ENCODE measurements around the gene C10orf105. TPM values are rescaled to one million over a fixed set of nuclear protein-coding genes. Genes with fewer than 3 reads are reported as not detected.

C10orf105 gene
- total RNA-seq, 5 donors from 2014 or later (not counting 1 experiment from before 2014, with no cell fraction given), result 0.15 to 0.45 (median 0.16) TPM

DNA sequence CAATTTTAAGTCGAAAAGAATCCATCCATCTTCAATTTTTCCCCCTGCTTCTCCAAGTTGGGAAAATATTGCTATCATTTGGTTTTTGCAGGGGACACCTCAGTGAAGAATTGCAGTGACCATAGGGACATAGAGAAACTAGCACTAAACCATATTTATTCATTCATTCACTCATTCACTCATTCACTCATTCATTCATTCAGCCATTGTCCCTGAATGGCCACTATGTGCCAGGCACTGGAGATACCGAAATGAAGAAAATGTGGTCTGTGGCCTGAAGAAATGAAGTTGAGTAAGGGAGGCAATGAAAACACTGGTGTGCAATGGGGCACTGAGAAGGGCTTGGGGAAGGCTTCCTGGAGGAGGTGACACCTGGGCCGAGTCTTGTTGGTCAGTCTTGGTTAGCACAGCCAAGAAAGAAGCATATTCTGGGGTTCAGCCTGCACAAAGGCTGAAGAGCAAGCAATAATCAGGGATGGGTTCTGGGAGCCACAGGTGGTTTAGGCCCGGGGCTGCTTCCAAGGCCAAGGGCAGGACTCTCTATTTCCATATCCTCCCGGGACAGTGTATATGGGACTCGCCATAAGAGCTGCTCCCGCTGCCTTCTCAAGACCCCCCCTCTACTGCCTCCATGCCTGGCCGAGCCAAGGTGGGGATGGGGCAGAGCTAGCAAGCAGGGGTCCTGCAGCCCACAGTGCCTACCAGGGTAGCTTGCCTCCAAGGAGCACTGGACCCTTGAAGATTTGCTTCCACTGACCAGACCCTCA, 25.5 kb upstream of the C10orf105 start:
- H3K36me3 ChIP-seq (ENCODE audit: control insufficient read depth in 2 of 2, extremely low read depth in 1 of 2, insufficient read depth in 1 of 2, low read length in 1 of 2), result peaks cover 0 to 8% of the 10 kb centered on the region in 2 donors
- WGBS (ENCODE audit: insufficient coverage), result 100% methylated on average over 2 of the region's 8 CpGs
- DNase-seq, result no peak
- no peak for ATAC-seq (replicated peaks in 1 of 4)
- ChIA-PET POLR2A (no interaction called here), CTCF (no interaction called here)
- H3K4me3 ChIP-seq (ENCODE audit: control insufficient read depth in 1 of 2, extremely low read depth in 1 of 2, low read length in 1 of 2), result no peak overlapping the region
- no peaks in the 10 kb centered on the region for H3K9me3 Mint-ChIP-seq
- peaks cover 92 to 100% (median 99%) of the 10 kb centered on the region in 3 donors for H3K4me1 Mint-ChIP-seq
- no peaks in the 10 kb centered on the region for H3K9me3 ChIP-seq
- H3K36me3 Mint-ChIP-seq, result peaks cover 4% of the 10 kb centered on the region
- peak overlapping the region; percentile 93 for H3K27ac ChIP-seq (ENCODE audit: low read length)
- H3K27me3 Mint-ChIP-seq, result no peaks in the 10 kb centered on the region
- peak overlapping the region; percentile 99 to 100 for H3K27ac Mint-ChIP-seq
- peak overlapping the region in 1 of 3 donors; percentile 80 for H3K4me3 Mint-ChIP-seq
- H3K4me1 ChIP-seq (ENCODE audit: control insufficient read depth in 1 of 2, extremely low read depth in 1 of 2, insufficient read depth in 2 of 2, low read length in 2 of 2), result peaks cover 87 to 100% of the 10 kb centered on the region in 2 experiments
- no peaks in the 10 kb centered on the region for H3K27me3 ChIP-seq (replicated peaks in 1 of 2; ENCODE audit: control insufficient read depth in 2 of 2, extremely low read depth in 1 of 2, insufficient read depth in 2 of 2, low read length in 1 of 2)

DNA sequence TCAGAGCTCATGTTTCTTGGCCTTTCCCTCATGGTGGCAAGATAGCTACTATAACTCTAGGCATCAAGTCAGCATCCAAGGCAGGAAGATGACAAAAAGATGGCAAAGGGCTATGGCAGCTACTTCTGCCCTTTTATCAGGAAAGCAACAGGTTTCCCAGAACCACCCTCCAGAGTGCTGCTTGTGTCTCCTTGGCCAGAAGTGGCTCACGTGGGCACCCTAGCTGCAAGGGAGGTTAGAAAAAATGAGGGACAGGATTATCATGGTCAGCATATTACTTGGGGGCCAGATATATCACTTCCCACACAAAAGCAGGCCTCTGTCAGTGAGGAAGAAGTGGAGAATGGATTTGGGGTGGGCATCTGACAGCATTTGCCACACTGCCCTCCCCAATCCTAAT, 24.3 kb upstream of the C10orf105 start:
- H3K4me3 ChIP-seq (ENCODE audit: control insufficient read depth in 1 of 2, extremely low read depth in 1 of 2, low read length in 1 of 2), result no peak overlapping the region
- Mint-ChIP-seq H3K36me3 (peaks cover 3% of the 10 kb centered on the region), H3K27ac (peak overlapping the region; percentile 99 to 100), H3K9me3 (no peaks in the 10 kb centered on the region), H3K27me3 (no peaks in the 10 kb centered on the region), H3K4me3 (peak overlapping the region in 1 of 3 donors; percentile 80), H3K4me1 (peaks cover 92 to 100% (median 99%) of the 10 kb centered on the region in 3 donors)
- no peak for ATAC-seq (replicated peaks in 1 of 4)
- CTCF ChIA-PET, result no interaction called here
- H3K4me1 ChIP-seq (ENCODE audit: control insufficient read depth in 1 of 2, extremely low read depth in 1 of 2, insufficient read depth in 2 of 2, low read length in 2 of 2), result peaks cover 82 to 100% of the 10 kb centered on the region in 2 experiments
- WGBS (ENCODE audit: insufficient coverage), result no CpG with 5 or more reads among the region's 1 CpG
- H3K27me3 ChIP-seq (replicated peaks in 1 of 2; ENCODE audit: control insufficient read depth in 2 of 2, extremely low read depth in 1 of 2, insufficient read depth in 2 of 2, low read length in 1 of 2), result no peaks in the 10 kb centered on the region
- POLR2A ChIA-PET, result no interaction called here
- no peaks in the 10 kb centered on the region for H3K9me3 ChIP-seq
- DNase-seq, result no peak
- no peaks in the 10 kb centered on the region for H3K36me3 ChIP-seq (ENCODE audit: control insufficient read depth in 2 of 2, extremely low read depth in 1 of 2, insufficient read depth in 1 of 2, low read length in 1 of 2)
- H3K27ac ChIP-seq (ENCODE audit: low read length), result peak overlapping the region; percentile 93

DNA sequence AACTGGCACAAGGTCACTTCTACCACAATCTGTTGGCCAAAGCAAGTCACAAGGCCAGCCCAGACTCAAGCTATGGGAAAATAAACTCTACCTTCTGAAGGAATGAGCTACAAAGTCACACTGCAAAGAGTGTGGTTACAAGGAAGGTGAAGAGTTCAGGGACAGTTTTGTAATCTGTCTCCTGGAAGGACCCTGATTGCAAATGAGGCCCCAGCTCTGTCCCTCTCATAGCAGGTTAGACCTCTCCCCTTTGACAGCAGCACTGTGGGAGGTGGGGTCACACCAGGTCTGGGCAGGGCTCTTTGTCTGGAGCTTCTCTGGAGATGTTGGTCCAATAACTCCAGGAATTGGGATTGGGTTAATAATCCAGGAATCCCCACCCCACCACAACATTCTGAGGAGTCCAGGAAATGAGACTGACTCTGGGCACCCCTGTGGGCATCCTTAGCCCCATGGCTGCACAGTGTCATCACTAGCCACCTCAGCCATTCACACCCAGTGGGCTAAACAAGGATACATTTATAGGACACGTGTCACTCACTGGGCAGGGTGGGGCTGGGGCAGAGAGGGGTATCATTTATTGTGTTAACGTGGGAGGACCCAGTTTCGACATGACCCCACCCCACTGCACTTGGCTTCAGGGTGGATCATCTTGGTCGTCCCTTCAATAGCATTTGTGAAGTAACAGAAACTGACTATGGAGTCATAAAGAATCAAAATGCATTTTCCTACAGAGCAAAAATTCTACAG, 23.7 kb upstream of the C10orf105 start:
- POLR2A ChIA-PET, result no interaction called here

DNA sequence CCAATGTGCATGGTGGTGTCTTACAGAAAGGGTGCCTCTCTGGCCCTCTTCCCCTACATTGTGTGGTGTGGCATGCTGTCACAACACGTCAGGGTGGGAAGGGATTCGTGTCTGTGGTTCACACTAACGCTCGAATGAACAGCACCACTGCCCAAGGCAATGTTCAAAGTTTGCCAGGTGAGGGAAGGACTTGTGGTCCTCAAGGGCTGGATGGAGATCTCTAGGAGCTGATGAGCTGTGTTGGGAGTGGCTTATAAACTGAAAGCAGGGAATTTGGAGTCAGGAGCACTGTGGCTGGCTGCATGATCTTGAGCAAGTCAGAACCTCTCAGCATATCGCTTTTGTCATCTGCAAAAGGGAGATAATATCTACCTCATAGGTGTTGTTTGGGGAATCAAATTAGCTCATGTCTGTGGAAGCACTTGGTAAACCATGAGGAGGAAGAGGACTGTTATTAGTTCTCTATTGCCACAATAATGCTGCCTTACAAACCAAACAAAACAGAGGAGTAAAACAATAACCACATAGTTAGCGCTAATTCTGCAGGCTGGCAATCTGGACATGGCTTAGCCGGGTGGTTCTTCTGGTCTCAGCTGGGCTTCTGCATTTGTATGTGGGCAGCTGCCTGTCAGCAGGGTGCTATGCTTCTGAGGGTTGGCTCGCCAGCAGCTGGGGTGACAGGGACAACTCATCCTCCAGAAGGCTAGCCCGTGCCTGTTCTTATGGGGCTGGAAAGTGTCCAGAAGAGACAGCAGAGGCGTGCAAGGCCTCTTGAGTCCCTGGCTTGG, 22.9 kb upstream of the C10orf105 start:
- H3K27ac ChIP-seq (ENCODE audit: low read length), result peak overlapping the region; percentile 93
- peak; percentile 36 to 68 (median 42) for ATAC-seq (replicated peaks in 1 of 4)

More for the DNA sequence above, 23.7 kb upstream of the C10orf105 start:
- no peaks in the 10 kb centered on the region for H3K9me3 Mint-ChIP-seq
- Histone ChIP-seq H3K36me3 (ENCODE audit: control insufficient read depth in 2 of 2, extremely low read depth in 1 of 2, insufficient read depth in 1 of 2, low read length in 1 of 2) (no peaks in the 10 kb centered on the region), H3K27me3 (replicated peaks in 1 of 2; ENCODE audit: control insufficient read depth in 2 of 2, extremely low read depth in 1 of 2, insufficient read depth in 2 of 2, low read length in 1 of 2) (no peaks in the 10 kb centered on the region), H3K27ac (ENCODE audit: low read length) (peak overlapping the region; percentile 93), H3K4me1 (ENCODE audit: control insufficient read depth in 1 of 2, extremely low read depth in 1 of 2, insufficient read depth in 2 of 2, low read length in 2 of 2) (peaks cover 82 to 100% of the 10 kb centered on the region in 2 experiments), H3K4me3 (ENCODE audit: control insufficient read depth in 1 of 2, extremely low read depth in 1 of 2, low read length in 1 of 2) (peak overlapping the region in 1 of 2 donors; percentile 41), H3K9me3 (no peaks in the 10 kb centered on the region)
- H3K4me1 Mint-ChIP-seq, result peaks cover 92 to 100% (median 96%) of the 10 kb centered on the region in 3 donors
- H3K27me3 Mint-ChIP-seq, result no peaks in the 10 kb centered on the region
- no peak for DNase-seq
- CTCF ChIA-PET, result interaction anchor here (0.5 to 2.1 kb wide), 5 partner anchors 12 to 562 kb away, joined by 3 to 5 read pairs (median 4); partner anchors contain the start of gene PSAP (in 1 of the 2)
- ATAC-seq (replicated peaks in 1 of 4), result no peak
- WGBS (ENCODE audit: insufficient coverage), result no CpG with 5 or more reads among the region's 4 CpGs
- H3K4me3 Mint-ChIP-seq, result peak overlapping the region in 1 of 3 donors; percentile 80
- peak overlapping the region; percentile 99 to 100 for H3K27ac Mint-ChIP-seq
- H3K36me3 Mint-ChIP-seq, result no peaks in the 10 kb centered on the region

DNA sequence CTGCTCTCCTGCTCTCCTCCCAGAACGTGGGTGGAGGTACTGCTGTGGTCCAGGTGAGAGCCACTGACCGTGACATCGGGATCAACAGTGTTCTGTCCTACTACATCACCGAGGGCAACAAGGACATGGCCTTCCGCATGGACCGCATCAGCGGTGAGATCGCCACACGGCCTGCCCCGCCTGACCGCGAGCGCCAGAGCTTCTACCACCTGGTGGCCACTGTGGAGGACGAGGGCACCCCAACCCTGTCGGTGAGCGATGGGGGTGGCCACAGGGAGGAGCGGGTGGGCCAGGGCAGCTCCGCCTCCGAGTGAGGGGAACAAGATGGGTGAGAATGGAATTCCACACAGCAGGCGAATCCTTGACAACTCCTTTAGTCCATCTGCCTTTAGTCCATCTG, 22.1 kb upstream of the C10orf105 start:
- no peak for ATAC-seq (replicated peaks in 1 of 4)
- H3K9me3 Mint-ChIP-seq, result no peaks in the 10 kb centered on the region
- H3K36me3 Mint-ChIP-seq, result no peaks in the 10 kb centered on the region
- no peaks in the 10 kb centered on the region for H3K27me3 Mint-ChIP-seq
- H3K4me1 ChIP-seq (ENCODE audit: control insufficient read depth in 1 of 2, extremely low read depth in 1 of 2, insufficient read depth in 2 of 2, low read length in 2 of 2), result peaks cover 75 to 100% of the 10 kb centered on the region in 2 experiments
- ChIA-PET CTCF (interaction anchor here (0.6 to 2.4 kb wide), 6 partner anchors 11 to 364 kb away, joined by 3 to 8 read pairs (median 4); partner anchors contain the start of gene PSAP (in 1 of the 2)), POLR2A (interaction anchor here in 1 of 2 donors (0.6 kb wide), 1 partner anchor 360 kb away, joined by 3 read pairs; no protein-coding TSS in a partner anchor)
- peaks cover 92 to 100% (median 96%) of the 10 kb centered on the region in 3 donors for H3K4me1 Mint-ChIP-seq
- H3K27ac ChIP-seq (ENCODE audit: low read length), result peak overlapping the region; percentile 93
- H3K9me3 ChIP-seq, result no peaks in the 10 kb centered on the region
- H3K4me3 Mint-ChIP-seq, result peak overlapping the region; percentile 48 to 80 (median 65)
- H3K4me3 ChIP-seq (ENCODE audit: control insufficient read depth in 1 of 2, extremely low read depth in 1 of 2, low read length in 1 of 2), result peak overlapping the region in 1 of 2 donors; percentile 40
- H3K27me3 ChIP-seq (replicated peaks in 1 of 2; ENCODE audit: control insufficient read depth in 2 of 2, extremely low read depth in 1 of 2, insufficient read depth in 2 of 2, low read length in 1 of 2), result no peaks in the 10 kb centered on the region
- WGBS (ENCODE audit: insufficient coverage), result 96% methylated on average over 18 of the region's 20 CpGs
- no peaks in the 10 kb centered on the region for H3K36me3 ChIP-seq (ENCODE audit: control insufficient read depth in 2 of 2, extremely low read depth in 1 of 2, insufficient read depth in 1 of 2, low read length in 1 of 2)
- no peak for DNase-seq
- peak overlapping the region; percentile 99 to 100 for H3K27ac Mint-ChIP-seq

More for the DNA sequence above, 22.9 kb upstream of the C10orf105 start:
- Mint-ChIP-seq H3K9me3 (no peaks in the 10 kb centered on the region), H3K4me1 (peaks cover 92 to 100% (median 96%) of the 10 kb centered on the region in 3 donors), H3K27ac (peak overlapping the region; percentile 99 to 100), H3K4me3 (peak overlapping the region; percentile 53 to 80 (median 55)), H3K36me3 (no peaks in the 10 kb centered on the region), H3K27me3 (no peaks in the 10 kb centered on the region)
- Histone ChIP-seq H3K9me3 (no peaks in the 10 kb centered on the region), H3K36me3 (ENCODE audit: control insufficient read depth in 2 of 2, extremely low read depth in 1 of 2, insufficient read depth in 1 of 2, low read length in 1 of 2) (no peaks in the 10 kb centered on the region), H3K4me1 (ENCODE audit: control insufficient read depth in 1 of 2, extremely low read depth in 1 of 2, insufficient read depth in 2 of 2, low read length in 2 of 2) (peaks cover 77 to 100% of the 10 kb centered on the region in 2 experiments), H3K4me3 (ENCODE audit: control insufficient read depth in 1 of 2, extremely low read depth in 1 of 2, low read length in 1 of 2) (peak overlapping the region; percentile 14 to 40), H3K27me3 (replicated peaks in 1 of 2; ENCODE audit: control insufficient read depth in 2 of 2, extremely low read depth in 1 of 2, insufficient read depth in 2 of 2, low read length in 1 of 2) (no peaks in the 10 kb centered on the region)
- ChIA-PET POLR2A (no interaction called here), CTCF (interaction anchor here (0.5 to 2.4 kb wide), 8 partner anchors 12 to 562 kb away, joined by 3 to 8 read pairs (median 4); partner anchors contain the start of gene PSAP (in 1 of the 2))
- peak in 14 of 35 experiments; percentile 24 to 64 (median 42) for DNase-seq
- WGBS (ENCODE audit: insufficient coverage), result 42% methylated on average over 7 of the region's 10 CpGs
